Lower leg skin (tissue), 3 donors: ENCODE results near the gene DNMT3B.

Experiments used
- POLR2A ChIP-seq, 2 donors: fragments of 450-650 bp; IDR thresholded peaks; one replicate each; pipeline ENCODE4 v1.6.1; 2016 to 2017; ENCODE audit warnings: antibody characterized with exemption in 2 of 2, mild to moderate bottlenecking in 1 of 2, moderate library complexity in 1 of 2
- TF ChIP-seq, protein P1 (sequence below), 3 donors: fragments of 450-650 bp; IDR thresholded peaks; one replicate each; pipeline ENCODE4 v1.5.1; 2016; ENCODE audit warnings: antibody characterized with exemption in 3 of 3, mild to moderate bottlenecking in 3 of 3, moderate library complexity in 2 of 3

DNA sequence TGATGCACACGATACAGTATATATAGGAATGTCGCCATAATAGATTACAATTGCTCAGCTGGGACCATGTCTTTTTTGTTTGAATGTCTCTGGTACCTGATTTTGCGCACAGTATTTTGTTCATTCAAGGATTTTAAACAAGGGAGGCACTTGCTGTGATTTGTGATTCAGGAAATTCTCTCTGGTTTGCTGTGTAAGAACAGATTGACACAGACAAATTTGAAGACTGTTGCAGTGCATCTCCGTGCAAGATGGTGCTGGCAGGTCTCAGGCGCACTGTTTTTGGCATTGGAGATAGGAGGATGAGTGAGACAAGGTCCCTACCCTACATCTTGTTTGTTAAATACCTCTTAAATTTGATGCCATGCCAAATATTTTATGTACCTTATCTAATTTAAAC, 60.0 kb downstream of the DNMT3B start:
- no peak for TF ChIP-seq POLR2A (IDR thresholded peaks at IDR 0.05)
- TF ChIP-seq, protein P1, sequence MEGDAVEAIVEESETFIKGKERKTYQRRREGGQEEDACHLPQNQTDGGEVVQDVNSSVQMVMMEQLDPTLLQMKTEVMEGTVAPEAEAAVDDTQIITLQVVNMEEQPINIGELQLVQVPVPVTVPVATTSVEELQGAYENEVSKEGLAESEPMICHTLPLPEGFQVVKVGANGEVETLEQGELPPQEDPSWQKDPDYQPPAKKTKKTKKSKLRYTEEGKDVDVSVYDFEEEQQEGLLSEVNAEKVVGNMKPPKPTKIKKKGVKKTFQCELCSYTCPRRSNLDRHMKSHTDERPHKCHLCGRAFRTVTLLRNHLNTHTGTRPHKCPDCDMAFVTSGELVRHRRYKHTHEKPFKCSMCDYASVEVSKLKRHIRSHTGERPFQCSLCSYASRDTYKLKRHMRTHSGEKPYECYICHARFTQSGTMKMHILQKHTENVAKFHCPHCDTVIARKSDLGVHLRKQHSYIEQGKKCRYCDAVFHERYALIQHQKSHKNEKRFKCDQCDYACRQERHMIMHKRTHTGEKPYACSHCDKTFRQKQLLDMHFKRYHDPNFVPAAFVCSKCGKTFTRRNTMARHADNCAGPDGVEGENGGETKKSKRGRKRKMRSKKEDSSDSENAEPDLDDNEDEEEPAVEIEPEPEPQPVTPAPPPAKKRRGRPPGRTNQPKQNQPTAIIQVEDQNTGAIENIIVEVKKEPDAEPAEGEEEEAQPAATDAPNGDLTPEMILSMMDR (IDR thresholded peaks at IDR 0.05): no peak
